ENCODE data around the gene ERC2. TPM values are rescaled to one million over a fixed set of nuclear protein-coding genes. Genes with fewer than 3 reads are reported as not detected.

The ERC2 gene
- total RNA-seq, 1 donor from 2014 or later, result 6.2 TPM

DNA sequence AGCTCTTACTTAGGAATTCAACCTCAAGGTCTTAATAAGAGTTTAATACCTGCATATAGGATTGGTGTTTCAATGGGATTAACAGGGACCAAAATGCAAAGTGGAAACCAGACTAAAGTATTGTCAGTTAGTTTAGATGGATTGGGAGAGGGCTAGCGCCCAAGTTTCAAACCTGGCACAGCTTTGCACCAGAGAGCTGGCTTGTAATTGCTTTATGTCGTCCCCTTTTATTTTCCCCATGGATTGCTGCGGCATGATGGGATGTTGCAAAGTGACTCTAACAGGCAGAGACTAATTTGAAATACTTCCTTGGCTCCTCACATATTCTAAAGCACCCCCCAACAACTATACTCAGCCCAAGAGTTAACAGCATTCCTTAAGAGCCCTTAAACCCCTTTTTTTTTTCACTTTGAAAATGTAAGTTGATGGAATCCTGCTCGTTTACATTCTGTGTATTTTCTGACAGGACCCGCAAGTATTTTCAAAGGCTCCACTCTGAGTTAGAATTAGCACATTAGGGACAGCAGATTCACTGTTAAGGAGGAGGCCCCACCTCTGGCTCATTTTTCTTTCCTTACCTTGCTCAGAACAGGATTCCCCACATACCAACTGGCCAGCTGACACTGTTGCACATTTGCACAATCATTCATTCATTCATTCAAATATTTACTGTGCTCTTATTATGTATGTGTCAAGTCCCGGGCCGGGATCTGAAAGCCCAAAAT, 214.2 kb downstream of the ERC2 start:
- DNase-seq (ENCODE audit: low read depth), result no peak

DNA sequence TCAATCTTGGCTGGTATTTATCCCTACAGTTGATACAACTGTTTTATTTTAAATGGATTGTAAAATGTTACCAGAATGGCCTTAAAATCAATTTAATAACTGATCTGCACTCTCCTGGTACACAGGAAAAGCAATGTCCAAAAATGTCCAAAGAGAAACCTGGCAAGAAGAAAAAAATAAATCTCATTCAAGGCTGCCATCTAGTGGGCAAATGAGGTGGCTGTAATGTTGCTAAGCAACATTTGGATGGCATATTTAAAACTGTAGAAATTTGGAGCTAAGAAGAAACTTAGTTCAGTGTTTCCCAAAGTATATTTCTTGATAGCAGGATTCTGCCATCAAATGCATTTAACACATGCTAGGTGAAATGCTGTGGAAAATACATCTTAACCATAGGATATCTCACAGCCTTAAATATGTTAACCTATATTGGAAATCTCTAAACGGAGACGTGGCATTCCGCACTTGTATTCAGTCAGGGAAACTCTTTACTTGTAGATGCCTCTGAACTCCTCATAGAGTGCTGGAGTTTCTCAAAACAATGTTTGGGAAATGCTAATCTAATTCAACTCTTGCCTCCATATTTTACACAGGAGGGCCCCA, 216.8 kb downstream of the ERC2 start:
- DNase-seq (ENCODE audit: low read depth), result peak; percentile 58

GRCh38 chr3:56248021-56248420, 220.2 kb downstream of the ERC2 start:
- no peak for DNase-seq (ENCODE audit: low read depth)

DNA sequence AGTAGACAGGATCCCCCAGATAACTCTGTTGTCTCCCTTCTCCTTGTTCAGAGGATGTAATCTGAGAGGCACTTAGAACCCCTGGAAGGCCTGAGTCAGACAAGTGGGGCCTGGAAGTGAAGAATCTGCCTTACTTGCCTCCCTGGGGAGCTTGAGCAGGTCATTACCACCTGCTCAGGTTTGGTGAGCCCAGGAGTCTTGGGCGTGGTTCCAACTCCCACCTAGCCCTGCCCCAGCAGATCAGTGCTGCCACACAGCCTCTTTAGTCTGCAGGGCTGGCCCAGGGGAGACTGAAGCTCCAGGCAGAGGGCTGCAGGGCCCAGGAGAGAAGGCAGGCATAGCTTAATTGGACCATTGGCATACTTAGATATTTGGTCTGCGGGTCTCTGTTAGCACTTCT, 230.0 kb downstream of the ERC2 start:
- no peak for DNase-seq (ENCODE audit: low read depth)

DNA sequence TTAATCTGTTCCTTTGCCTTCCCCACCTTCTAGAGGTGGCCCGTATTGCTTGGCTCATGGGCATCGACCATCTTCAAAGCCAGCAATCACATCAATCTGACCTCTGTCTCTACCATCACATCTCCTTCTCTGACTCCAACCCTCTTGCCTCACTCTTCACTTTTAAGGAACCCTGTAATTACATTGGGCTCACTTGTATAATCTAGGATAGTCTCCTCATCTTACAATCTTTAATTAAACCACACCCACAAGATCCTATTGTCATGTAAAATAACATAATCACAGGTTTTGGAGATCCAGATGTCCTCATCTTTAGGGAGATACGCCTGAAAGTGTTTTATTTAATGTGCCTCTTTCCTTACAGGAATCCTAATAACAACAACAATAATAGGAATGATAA, 234.5 kb downstream of the ERC2 start:
- DNase-seq (ENCODE audit: low read depth), result no peak

DNA sequence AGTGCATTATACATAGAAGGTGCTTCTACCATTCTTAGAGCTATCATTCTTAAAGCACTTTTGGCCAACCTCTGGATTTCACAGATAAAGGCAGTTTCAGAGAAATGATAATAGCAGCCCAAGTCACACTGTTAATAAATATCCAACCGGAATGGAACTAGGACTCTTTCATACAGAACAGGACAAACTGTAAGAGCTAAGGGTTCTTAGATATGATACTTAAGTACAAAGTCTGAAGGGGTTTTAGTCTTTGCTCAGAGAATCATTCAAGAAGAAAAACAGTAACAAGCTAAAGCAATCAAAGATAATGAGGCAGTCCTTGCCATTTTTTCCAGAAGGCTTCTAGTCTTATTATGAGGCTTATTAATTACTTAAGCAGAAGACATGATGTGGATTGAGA, 239.0 kb downstream of the ERC2 start:
- no peak for DNase-seq (ENCODE audit: low read depth)

- no peak for DNase-seq (ENCODE audit: low read depth)
These were observed 245.4 kb downstream of the ERC2 start for GRCh38 chr3:56222866-56223265.

GRCh38 chr3:56219894-56220805, 248.1 kb downstream of the ERC2 start:
- DNase-seq (ENCODE audit: low read depth), result no peak

DNA sequence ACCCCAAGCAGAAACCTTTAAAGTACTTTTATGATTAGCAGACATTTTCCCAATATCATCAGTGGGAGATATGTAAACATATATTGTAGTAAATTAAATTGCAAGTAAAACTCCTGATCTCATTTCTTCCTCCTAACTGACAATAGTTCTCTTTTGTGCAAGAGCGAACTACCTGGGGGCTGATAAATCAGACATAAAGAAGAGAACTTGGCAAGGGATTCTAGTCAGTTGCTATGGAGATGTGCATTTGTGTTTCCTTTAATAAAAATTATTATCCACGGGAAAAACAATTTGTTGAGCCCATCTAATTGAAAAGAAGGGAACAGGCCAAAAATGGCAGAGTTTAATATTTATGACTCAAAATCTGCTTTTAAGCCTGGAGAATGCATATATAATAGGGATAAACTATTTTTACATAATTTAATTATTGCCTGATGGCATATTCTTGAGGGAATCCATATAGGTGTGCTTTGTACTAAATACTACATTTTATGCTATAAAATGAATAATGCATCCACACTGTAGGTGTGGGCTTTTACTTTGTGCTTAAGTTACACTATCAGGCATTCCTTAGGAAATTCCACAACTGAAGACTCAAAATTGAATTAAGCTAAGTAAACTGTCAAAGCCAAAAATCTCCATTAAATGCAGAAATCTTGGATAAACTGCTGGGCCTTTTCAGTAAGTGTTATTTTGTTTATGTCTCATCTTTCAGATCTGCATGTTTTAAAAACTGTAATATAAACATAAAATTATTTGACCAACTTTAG, 258.1 kb downstream of the ERC2 start:
- no peak for DNase-seq (ENCODE audit: low read depth)

DNA sequence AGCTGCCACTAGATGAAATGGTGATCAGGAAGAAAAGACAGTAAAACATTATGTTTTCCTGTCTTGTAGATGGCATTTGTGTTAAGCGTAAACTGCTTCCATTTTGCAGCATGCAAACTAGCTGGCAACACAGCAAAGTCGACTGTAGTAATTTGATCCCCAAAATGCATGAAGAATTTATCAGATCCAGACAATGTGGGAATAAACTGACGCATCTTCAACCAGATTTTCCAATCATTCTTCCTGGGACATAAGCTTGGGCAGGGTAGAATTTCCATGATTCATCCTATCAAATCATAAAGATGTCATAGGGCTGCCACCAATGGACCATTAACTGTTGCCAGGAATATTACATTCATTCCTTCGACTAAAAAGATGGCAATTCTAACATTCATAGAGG, 260.3 kb downstream of the ERC2 start:
- no peak for DNase-seq (ENCODE audit: low read depth)

DNA sequence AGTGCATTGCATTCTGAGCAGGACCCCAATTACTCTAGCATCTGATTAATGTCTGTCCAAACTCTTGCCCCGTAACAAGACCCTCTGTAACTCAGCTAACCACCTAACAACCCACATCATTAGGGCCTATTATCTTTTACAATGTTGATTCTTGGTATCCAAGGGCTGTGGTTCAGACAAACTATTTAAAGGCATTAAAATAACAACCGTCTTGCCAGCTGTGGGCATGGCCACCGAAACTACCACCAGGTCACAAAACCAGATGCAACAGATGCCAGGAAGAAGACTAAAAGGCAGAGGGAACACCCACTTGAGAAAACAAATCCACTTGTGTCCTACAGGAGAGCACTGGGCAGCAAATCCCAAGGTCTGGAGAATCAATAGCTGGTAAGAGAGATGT, 262.9 kb downstream of the ERC2 start:
- peak; percentile 26 for DNase-seq (ENCODE audit: low read depth)

DNA sequence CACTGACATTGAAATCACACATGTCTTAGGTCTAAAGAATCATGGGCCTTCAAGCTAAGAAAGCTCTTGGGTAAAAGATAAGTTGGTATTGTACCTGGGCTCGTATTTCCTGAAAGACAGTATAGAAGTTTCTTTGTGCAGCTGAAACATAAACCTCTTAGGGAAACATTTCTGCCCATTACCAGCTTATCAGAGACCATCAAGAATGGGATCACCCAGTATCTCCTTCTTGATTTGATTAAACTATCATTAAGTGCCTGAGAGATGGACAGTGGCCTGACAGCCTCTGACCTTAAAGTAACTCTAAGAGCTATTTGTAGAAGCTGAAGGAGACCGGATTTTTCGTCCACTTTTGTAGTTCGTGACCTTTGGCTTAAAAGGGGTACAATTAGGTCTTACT, 265.3 kb downstream of the ERC2 start:
- DNase-seq (ENCODE audit: low read depth), result no peak

DNA sequence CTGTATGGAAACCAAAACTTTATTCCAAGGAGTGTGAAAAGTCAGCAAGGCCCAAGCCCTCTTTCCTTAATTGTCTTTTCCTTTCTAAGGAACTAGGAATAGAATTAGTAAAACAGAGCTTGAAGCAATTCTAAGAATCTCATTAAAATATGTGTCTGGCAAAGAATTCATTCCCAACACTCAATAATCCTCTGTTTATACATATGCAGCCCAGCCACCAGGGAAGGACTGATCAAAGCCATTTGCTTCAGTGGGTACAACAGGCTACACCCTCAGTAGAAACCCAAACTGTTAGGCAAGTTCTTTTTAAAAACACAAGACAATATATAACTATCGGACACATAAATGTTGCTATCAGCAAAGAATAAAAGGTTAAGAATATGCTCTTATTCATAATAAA, 266.9 kb downstream of the ERC2 start:
- no peak for DNase-seq (ENCODE audit: low read depth)

- DNase-seq (ENCODE audit: low read depth), result no peak
These were observed 268.0 kb downstream of the ERC2 start for GRCh38 chr3:56200251-56200650.

- peak; percentile 49 for DNase-seq (ENCODE audit: low read depth)
These were observed 270.3 kb downstream of the ERC2 start for GRCh38 chr3:56197991-56198390.

- DNase-seq (ENCODE audit: low read depth), result peak; percentile 19
These were observed 270.9 kb downstream of the ERC2 start for GRCh38 chr3:56197259-56197965.

GRCh38 chr3:56196700-56197099, 271.6 kb downstream of the ERC2 start:
- DNase-seq (ENCODE audit: low read depth), result no peak

DNA sequence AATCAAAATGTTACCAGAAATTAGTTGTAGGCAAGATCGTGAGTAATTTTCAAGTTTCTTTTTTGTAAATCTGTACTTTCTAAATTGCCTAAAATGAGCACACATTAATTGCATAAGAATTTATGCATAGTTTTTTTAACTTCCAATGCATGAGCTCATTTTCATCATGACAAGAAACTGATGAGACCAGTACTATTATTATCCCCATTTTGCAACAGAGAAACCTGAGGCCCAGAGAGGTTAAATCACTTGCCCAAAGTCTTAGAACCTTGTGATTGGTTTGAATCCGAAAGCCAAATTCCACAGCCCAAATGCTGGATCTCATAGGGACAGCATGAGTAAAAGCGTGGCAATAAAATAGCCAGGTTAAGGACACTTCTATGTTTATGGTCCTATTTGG, 274.7 kb downstream of the ERC2 start:
- no peak for DNase-seq (ENCODE audit: low read depth)

- no peak for DNase-seq (ENCODE audit: low read depth)
These were observed 276.3 kb downstream of the ERC2 start for GRCh38 chr3:56192001-56192400.

DNA sequence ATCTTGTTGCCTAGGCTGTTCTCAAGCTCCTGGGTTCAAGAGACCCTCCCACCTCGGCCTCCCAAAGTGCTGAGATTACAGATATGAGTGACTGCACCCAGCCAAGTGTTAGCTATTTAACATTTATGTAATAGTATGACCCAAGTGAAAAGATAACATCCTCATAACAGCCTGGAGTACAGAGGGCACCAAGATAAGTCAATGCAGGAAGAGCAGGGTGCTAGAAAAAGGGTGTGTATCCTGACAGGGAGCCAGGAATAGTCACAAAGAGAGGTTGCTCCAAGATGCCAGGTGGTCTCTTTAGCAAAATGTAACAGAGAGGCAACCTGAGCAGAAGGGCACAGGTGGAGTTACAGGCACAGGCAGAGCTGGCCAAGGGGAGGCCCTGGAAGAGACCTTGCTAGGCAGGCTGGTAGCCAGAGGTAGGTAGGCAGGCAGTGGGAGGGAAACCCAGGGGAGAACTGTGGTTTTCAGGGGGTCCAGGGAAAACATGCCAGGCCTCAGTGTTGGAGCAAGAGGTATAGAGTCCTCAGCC, 277.4 kb downstream of the ERC2 start:
- no peak for DNase-seq (ENCODE audit: low read depth)

- DNase-seq (ENCODE audit: low read depth), result no peak
These were observed 278.1 kb downstream of the ERC2 start for GRCh38 chr3:56190130-56190529.
